Fibroblast of lung (primary cell): Measurements from ENCODE around the gene RERE. TPM values are rescaled to one million over a fixed set of nuclear protein-coding genes. Genes with fewer than 3 reads are reported as not detected.

Source experiments
- DNase-seq, 2 donors: peaks; one replicate each; pipeline versions ENCODE4 v3.0.0 to v3.0.0-alpha.2; 2010; ENCODE audit warnings: low read depth in 2 of 2
- H2AFZ ChIP-seq: 2 replicates; pipeline ENCODE4 v1.5.1; 2012; ENCODE audit warnings: low read length, control low read depth, inconsistent platforms
- H3K27ac ChIP-seq: 2 replicates; pipeline ENCODE4 v1.5.1; 2011; ENCODE audit warnings: low read length, control low read depth; ENCODE audit not compliant: insufficient read depth
- H3K27me3 ChIP-seq: 2 replicates; pipeline ENCODE4 v1.5.1; 2011; ENCODE audit warnings: mild to moderate bottlenecking, low read length; ENCODE audit not compliant: control insufficient read depth, insufficient read depth
- H3K36me3 ChIP-seq: 2 replicates; pipeline ENCODE4 v1.5.1; 2011; ENCODE audit warnings: low read length; ENCODE audit not compliant: control insufficient read depth, insufficient read depth
- H3K4me1 ChIP-seq: 2 replicates; pipeline ENCODE4 v1.5.1; 2011; ENCODE audit warnings: low read length; ENCODE audit not compliant: control insufficient read depth, insufficient read depth; ENCODE audit errors: extremely low read depth
- H3K4me2 ChIP-seq: 2 replicates; pipeline ENCODE4 v1.5.1; 2011; ENCODE audit warnings: low read length, control low read depth; ENCODE audit not compliant: insufficient read depth; ENCODE audit errors: extremely low read depth
- H3K4me3 ChIP-seq, 4 experiments: fragments of 200-600 bp in 1 of 4; sonication (generic) in 1 of 4; replicated peaks in 1 of 4; 2 replicates each; pipeline ENCODE4 v1.5.1; 2011 to 2016; ENCODE audit warnings: low read length in 4 of 4, low read depth in 3 of 4, mild to moderate bottlenecking in 3 of 4, control low read depth in 2 of 4, inconsistent platforms in 1 of 4, mixed read lengths in 1 of 4; ENCODE audit not compliant: insufficient read depth in 1 of 4; ENCODE audit errors: control extremely low read depth in 1 of 4
- H3K79me2 ChIP-seq: 2 replicates; pipeline ENCODE4 v1.5.1; 2012; ENCODE audit warnings: mild to moderate bottlenecking, low read length, inconsistent platforms; ENCODE audit not compliant: control insufficient read depth, insufficient read depth
- H3K9ac ChIP-seq: 2 replicates; pipeline ENCODE4 v1.5.1; 2011; ENCODE audit warnings: mild to moderate bottlenecking, low read length, control low read depth; ENCODE audit not compliant: insufficient read depth
- H3K9me3 ChIP-seq: 2 replicates; pipeline ENCODE4 v1.5.1; 2012; ENCODE audit warnings: low read depth, low read length; ENCODE audit not compliant: control insufficient read depth, insufficient read depth
- H4K20me1 ChIP-seq: 2 replicates; pipeline ENCODE4 v1.5.1; 2011; ENCODE audit warnings: low read length; ENCODE audit not compliant: control insufficient read depth, insufficient read depth; ENCODE audit errors: extremely low read depth
- CTCF ChIP-seq, 2 donors: IDR thresholded peaks in 1 of 2; conservative IDR thresholded peaks in 1 of 2; 1 replicate in 1 of 2; 2 replicates in 1 of 2; pipeline ENCODE4 v1.5.1; 2011 to 2012; ENCODE audit warnings: low read length in 2 of 2, control low read depth in 1 of 2, inconsistent platforms in 1 of 2, low read depth in 1 of 2, mild to moderate bottlenecking in 1 of 2
- EZH2 ChIP-seq: IDR thresholded peaks from 2 replicates; pipeline ENCODE4 v1.5.1; 2012; ENCODE audit warnings: low read length, control low read depth, mild to moderate bottlenecking; ENCODE audit errors: missing control alignments
- polyA plus RNA-seq, 2 donors: library from polyadenylated mRNA; depleted of rRNA in 1 of 2; stranded (reverse) in 1 of 2; unstranded in 1 of 2; fragments of >200 nt; gene quantifications; 2 replicates each; pipeline ENCODE4 v1.2.1, GENCODE V29; 2011 to 2012; ENCODE audit warnings: missing spikeins in 1 of 2
- total RNA-seq: library from RNA; depleted of rRNA; stranded (reverse); fragments of >200 nt; gene quantifications from 2 replicates; pipeline ENCODE4 v1.2.1, GENCODE V29; 2014

The RERE gene
- total and polyA plus RNA-seq, 2 donors (not counting 1 experiment from before 2014, with no cell fraction given), result 3.7 to 51.0 TPM

GRCh38 chr1:8602471-8603219, 214.8 kb downstream of the RERE start:
- no peak overlapping the region for H3K4me3 ChIP-seq
- H3K27ac ChIP-seq, result no peak overlapping the region
- no peaks in the 10 kb centered on the region for H4K20me1 ChIP-seq
- H3K9me3 ChIP-seq, result no peaks in the 10 kb centered on the region
- DNase-seq, result no peak
- no peak for TF ChIP-seq EZH2
- TF ChIP-seq CTCF (conservative IDR thresholded peaks at IDR 0.05 in 1 of 2, IDR thresholded peaks at IDR 0.05 in 1 of 2; ENCODE audit: low read depth in 1 of 2, low read length in 2 of 2), result no peak
- H3K79me2 ChIP-seq, result no peaks in the 10 kb centered on the region
- no peaks in the 10 kb centered on the region for H3K36me3 ChIP-seq
- H3K4me2 ChIP-seq, result no peak overlapping the region
- H2AFZ ChIP-seq, result no peak overlapping the region
- H3K4me1 ChIP-seq, result peaks cover 4% of the 10 kb centered on the region
- H3K9ac ChIP-seq, result no peak overlapping the region
- no peaks in the 10 kb centered on the region for H3K27me3 ChIP-seq

- no peaks in the 10 kb centered on the region for H3K36me3 ChIP-seq
- no peaks in the 10 kb centered on the region for H4K20me1 ChIP-seq
- no peak overlapping the region for H3K27ac ChIP-seq
- no peak overlapping the region for H3K4me3 ChIP-seq
- DNase-seq, result no peak
- H3K79me2 ChIP-seq, result no peaks in the 10 kb centered on the region
- H3K27me3 ChIP-seq, result no peaks in the 10 kb centered on the region
- no peak overlapping the region for H2AFZ ChIP-seq
- no peak overlapping the region for H3K4me2 ChIP-seq
- no peak for TF ChIP-seq CTCF (conservative IDR thresholded peaks at IDR 0.05 in 1 of 2, IDR thresholded peaks at IDR 0.05 in 1 of 2; ENCODE audit: low read depth in 1 of 2, low read length in 2 of 2)
- TF ChIP-seq EZH2, result no peak
- H3K9me3 ChIP-seq, result no peaks in the 10 kb centered on the region
- peaks cover 10% of the 10 kb centered on the region for H3K4me1 ChIP-seq
- H3K9ac ChIP-seq, result no peak overlapping the region
Measured at GRCh38 chr1:8600336-8600735, 217.1 kb downstream of the RERE start.

GRCh38 chr1:8599646-8600212, 217.7 kb downstream of the RERE start:
- no peaks in the 10 kb centered on the region for H3K36me3 ChIP-seq
- no peaks in the 10 kb centered on the region for H3K79me2 ChIP-seq
- no peaks in the 10 kb centered on the region for H3K27me3 ChIP-seq
- no peak overlapping the region for H3K4me3 ChIP-seq
- DNase-seq, result no peak
- H3K27ac ChIP-seq, result no peak overlapping the region
- H3K9ac ChIP-seq, result no peak overlapping the region
- no peak for TF ChIP-seq EZH2
- no peak for TF ChIP-seq CTCF (conservative IDR thresholded peaks at IDR 0.05 in 1 of 2, IDR thresholded peaks at IDR 0.05 in 1 of 2; ENCODE audit: low read depth in 1 of 2, low read length in 2 of 2)
- H3K4me1 ChIP-seq, result peaks cover 10% of the 10 kb centered on the region
- H3K9me3 ChIP-seq, result no peaks in the 10 kb centered on the region
- H2AFZ ChIP-seq, result no peak overlapping the region
- H3K4me2 ChIP-seq, result no peak overlapping the region
- no peaks in the 10 kb centered on the region for H4K20me1 ChIP-seq
